GM15510 (cell line): Measurements from ENCODE around the gene PRSS50.

Experiments
- POLR2A ChIP-seq: IDR thresholded peaks from 3 replicates; pipeline ENCODE4 v1.6.1; 2011; ENCODE audit warnings: borderline replicate concordance; ENCODE audit not compliant: insufficient read length; ENCODE audit errors: extremely low read depth

The PRSS50 gene

GRCh38 chr3:46693892-46694226, 23.8 kb downstream of the PRSS50 start:
- TF ChIP-seq POLR2A: no peak

- no peak for TF ChIP-seq POLR2A
Measured at GRCh38 chr3:46693038-46693891, 24.4 kb downstream of the PRSS50 start, which contains the start of gene ALS2CL. ALS2CL (minus strand) TSS chr3:46693679; CDS start chr3:46689440, 4,239 bp downstream.

GRCh38 chr3:46692566-46692990, 25.1 kb downstream of the PRSS50 start:
- TF ChIP-seq POLR2A: no peak

- no peak for TF ChIP-seq POLR2A
Measured at GRCh38 chr3:46690798-46691197, 26.9 kb downstream of the PRSS50 start.

- TF ChIP-seq POLR2A: no peak
Measured at GRCh38 chr3:46685446-46685845, 32.2 kb downstream of the PRSS50 start.

DNA sequence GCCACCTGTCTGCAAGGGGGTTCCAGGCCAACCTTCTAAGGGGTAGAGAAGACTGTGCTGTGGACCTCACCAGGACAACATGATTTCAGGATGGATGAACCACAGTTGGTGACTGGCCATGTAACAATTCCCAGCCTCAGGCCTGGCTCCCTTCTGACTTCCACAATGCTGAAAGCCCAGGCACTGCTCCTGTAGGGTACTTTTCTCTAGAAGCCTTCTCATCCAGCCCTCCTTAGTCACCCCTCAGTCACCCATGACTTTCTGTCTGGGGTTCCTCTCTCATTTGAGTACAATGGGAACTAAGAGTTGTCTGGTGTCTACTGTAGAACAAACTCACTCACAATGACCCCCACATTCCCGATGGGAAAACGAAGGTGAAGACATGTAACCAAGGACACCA, 32.8 kb downstream of the PRSS50 start:
- no peak for TF ChIP-seq POLR2A

DNA sequence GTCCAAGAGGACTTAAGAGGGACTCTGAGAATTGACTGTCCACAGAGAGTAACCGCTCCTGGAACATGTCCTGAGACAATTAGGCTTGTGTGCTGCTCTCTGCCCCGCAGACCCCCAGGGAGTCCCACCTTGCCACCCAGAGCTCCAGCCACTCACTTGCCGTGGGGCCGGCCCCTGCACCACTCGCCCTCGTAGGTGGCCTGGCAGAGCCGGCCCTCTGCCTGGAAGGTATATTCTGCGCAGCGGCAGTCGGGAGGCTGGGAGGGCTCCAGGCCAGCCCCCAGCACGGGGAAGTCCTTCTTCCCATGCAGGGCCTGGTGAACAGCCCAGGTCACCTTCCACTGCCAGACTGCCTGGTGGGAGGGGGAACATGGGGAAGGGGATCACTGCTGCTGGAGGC, 34.7 kb downstream of the PRSS50 start:
- no peak for TF ChIP-seq POLR2A

GRCh38 chr3:46681856-46682540, 35.7 kb downstream of the PRSS50 start:
- TF ChIP-seq POLR2A: no peak

- TF ChIP-seq POLR2A: no peak
Measured at GRCh38 chr3:46681387-46681786, 36.3 kb downstream of the PRSS50 start.

DNA sequence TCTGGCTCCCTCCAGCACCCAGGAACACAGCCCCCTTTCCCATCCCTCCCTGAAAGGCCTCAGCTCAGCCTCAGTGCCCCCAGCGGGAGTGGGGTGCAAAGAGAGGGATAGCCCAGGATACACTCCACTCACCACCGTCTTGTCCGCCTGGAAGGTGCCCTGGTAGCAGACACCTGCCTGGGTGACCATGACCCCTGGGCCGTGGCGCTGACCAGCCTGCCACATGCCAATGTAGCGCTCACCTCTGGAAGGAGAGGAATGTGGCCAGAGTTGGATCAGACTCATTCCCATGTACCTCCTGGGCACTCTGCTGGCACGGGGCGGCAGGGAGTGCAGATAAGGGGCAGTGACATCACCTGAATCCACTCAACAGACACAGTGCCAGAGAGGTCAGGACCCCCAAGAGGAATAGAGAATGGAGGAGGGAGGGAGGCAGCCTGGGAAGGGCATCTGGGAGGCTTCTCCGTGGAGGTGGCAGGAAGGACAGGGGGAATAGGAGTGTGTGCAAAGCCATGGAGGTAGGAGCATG, 37.3 kb downstream of the PRSS50 start:
- no peak for TF ChIP-seq POLR2A

DNA sequence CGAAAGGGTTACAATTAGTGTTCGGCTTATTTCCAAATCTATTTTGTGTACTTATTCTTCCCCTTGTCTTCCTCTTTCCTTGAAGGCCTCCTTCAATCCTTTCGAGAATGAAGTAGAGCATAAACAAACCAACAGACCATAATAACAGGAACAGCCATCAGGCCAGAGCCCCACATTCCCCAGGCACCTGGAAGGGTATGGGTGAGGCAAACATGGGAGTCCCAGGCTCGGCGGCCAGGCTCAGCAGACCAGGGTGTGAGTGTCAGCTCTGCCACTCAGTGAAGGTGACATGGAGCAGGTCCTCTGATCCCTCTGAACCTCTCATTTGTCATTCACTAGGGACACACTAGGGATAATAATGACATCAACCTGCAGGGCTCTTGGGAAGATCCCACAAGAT, 38.0 kb downstream of the PRSS50 start:
- TF ChIP-seq POLR2A: no peak

DNA sequence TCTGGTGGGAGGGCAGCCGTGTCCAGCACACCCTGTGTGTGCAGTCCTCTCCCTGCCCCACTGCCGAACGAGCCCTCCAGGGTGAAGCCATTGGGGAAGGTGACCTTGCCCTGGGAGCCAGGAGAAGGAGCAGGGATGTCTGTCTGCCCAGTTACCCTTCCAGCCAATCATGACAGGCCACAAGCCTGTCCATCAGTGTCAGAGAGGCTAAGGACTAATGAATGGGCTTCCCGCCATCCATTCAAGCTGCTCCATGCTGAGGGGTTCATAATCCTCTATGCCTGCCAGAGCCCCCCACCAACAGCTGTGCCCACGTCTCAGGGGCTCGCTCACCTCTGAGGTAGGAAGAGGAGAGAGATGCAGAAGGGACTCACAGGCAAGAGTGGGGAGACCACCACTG, 39.4 kb downstream of the PRSS50 start:
- TF ChIP-seq POLR2A: no peak

- no peak for TF ChIP-seq POLR2A
Measured at GRCh38 chr3:46677411-46677726, 40.3 kb downstream of the PRSS50 start.

DNA sequence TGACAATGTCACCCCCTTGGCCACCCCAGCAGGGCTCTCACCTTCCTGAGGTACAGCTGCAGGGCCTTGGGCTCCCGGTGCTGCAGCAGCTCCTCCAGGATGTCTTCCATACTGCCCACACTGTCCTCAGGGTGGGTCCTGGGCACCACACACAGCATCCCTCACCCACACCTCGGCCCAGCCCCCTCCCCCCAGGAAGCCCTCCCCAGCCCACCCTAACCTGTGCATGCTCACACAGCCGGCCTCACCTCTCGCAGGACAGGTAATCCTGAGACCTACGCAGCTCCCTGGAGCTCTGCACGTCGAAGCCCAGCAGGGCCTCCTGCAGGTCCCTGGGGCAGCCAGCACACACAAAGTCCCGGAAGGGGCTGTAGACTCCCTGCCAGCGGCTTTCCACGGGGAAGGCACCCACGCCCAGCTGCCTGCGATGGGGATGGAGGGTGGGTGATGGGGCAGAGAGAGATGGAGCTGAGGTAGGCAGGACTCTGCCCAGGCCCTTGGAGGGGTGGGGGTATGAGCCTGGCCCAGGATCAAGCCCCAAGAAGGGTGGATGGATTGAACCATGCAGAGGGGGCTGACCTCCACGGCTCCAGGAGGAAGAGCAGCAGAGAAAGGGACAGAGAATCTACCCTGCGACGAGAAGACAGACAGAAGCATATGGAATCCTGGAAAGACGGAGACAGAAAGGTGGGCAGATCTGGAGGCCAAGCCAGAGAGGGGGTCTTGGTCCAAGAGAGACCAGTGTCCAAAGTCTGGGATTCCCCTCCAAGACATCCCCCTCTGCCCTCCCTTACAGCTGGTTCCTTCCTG, 40.9 kb downstream of the PRSS50 start:
- no peak for TF ChIP-seq POLR2A

DNA sequence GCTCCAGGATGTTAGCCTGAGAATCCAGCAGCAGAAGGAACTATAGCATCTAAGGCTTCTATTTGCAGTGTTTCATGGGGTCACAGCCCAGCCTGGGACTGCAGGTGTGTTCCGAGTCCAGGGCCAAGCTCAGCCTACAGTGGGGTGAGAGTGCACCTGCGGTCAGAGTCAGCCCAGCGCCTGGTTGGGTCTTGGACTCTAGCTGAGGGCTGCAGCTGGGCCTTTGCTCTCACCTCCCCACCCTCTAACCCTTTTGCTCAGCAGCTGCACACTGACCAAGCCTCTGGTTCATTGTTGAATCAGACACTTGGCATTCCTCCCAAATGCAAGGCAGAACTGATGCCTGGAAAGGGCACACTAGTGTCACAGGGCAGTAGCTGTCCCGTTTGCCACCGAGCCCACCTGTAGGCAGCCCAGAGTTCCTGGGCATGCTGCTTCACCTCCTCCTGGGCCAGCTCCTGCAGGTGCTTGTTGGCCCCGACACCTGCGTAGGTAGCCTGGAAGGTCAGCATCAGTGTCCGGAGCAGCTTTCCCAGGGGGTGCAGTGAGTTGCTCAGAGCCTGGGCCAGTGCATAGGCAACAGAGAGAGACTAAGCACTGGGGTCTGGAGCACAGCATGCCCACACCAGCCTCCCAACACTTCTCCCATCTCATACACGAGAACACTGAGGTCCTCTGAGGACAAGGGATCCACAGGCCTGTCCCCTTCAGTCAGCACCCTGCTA, 41.7 kb downstream of the PRSS50 start:
- TF ChIP-seq POLR2A: no peak

DNA sequence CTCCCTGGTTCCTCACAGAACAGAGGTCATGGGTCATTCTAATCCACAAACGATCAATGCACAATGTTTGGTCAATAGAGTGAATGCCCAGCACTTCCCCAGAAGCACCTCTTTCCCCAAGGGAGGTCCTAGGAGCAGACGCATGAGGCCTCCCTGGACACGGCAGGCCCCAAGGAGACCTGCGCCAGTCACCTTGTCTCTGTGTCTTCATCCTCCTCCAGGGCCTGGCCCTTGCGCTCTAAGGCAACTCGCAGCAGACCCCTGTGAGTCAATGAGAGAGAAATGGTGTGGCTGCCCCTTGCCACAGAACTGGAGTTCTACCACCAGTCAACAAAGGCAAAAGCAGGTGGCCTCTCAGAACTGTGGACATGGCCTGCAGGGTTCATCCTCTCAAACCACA, 42.2 kb downstream of the PRSS50 start:
- no peak for TF ChIP-seq POLR2A
